NK-92 (cell line): ENCODE data around the gene SULT1A1.
"Not testable (repeated sequence)": the region's sequence is repeated elsewhere in the genome, so short reads cannot be mapped to it uniquely, and the experiment has no call there.

ENCODE experiments used
- DNase-seq: peaks from one replicate; lab custom pipeline; 2025; ENCODE audit not compliant: unreplicated experiment; lab: John Stamatoyannopoulos, UW

SULT1A1 gene

GRCh38 chr16:28592511-28592910 is 17.3 kb downstream of the SULT1A1 start:
- no peak for DNase-seq

GRCh38 chr16:28591355-28591754 is 18.5 kb downstream of the SULT1A1 start:
- DNase-seq = no peak

- DNase-seq = no peak
Measured at GRCh38 chr16:28590384-28591340, 19.2 kb downstream of the SULT1A1 start.

- DNase-seq = no peak
Measured at GRCh38 chr16:28589930-28590329, 19.9 kb downstream of the SULT1A1 start.

- DNase-seq = no peak
Measured at GRCh38 chr16:28589069-28589468, 20.8 kb downstream of the SULT1A1 start.

- no peak for DNase-seq
Measured at GRCh38 chr16:28587386-28587785, 22.5 kb downstream of the SULT1A1 start.

GRCh38 chr16:28586466-28586865 is 23.4 kb downstream of the SULT1A1 start:
- no peak for DNase-seq

GRCh38 chr16:28585674-28586073 is 24.2 kb downstream of the SULT1A1 start:
- no peak for DNase-seq

- DNase-seq = no peak
Measured at GRCh38 chr16:28580726-28581315, 29.0 kb downstream of the SULT1A1 start.

GRCh38 chr16:28575446-28576109 is 34.3 kb downstream of the SULT1A1 start:
- DNase-seq = no peak

GRCh38 chr16:28574925-28575324 is 34.9 kb downstream of the SULT1A1 start:
- no peak for DNase-seq

GRCh38 chr16:28573738-28574718 is 35.8 kb downstream of the SULT1A1 start:
- DNase-seq = no peak

- no peak for DNase-seq
Measured at GRCh38 chr16:28572696-28573510, 36.9 kb downstream of the SULT1A1 start.

GRCh38 chr16:28569968-28570752 is 39.7 kb downstream of the SULT1A1 start:
- DNase-seq = no peak

GRCh38 chr16:28569021-28569420 is 40.8 kb downstream of the SULT1A1 start:
- DNase-seq = no peak

GRCh38 chr16:28567292-28567691 is 42.6 kb downstream of the SULT1A1 start:
- no peak for DNase-seq

GRCh38 chr16:28566233-28566925 is 43.5 kb downstream of the SULT1A1 start:
- DNase-seq = not testable (repeated sequence)

- DNase-seq = no peak
Measured at GRCh38 chr16:28563218-28563617, 46.6 kb downstream of the SULT1A1 start.
